GM23338 (cell line): ENCODE results near the gene HINT2. TPM values are rescaled to one million over a fixed set of nuclear protein-coding genes. Genes with fewer than 3 reads are reported as not detected.

Experiments
- ATAC-seq: fragments of 200-7000 bp; cut with Tn5 transposase; 3 replicates; pipeline ENCODE4 v1.9.1; 2020
- DNase-seq: peaks from one replicate; pipeline ENCODE4 v3.0.0-alpha.2; 2015; ENCODE audit warnings: low spot score
- H2AFZ ChIP-seq: fragments of 200-600 bp; sonication (generic); 2 replicates; pipeline ENCODE4 v1.8.0; 2016; ENCODE audit warnings: antibody characterized with exemption, mild to moderate bottlenecking, moderate library complexity
- H3F3A ChIP-seq: fragments of 200-600 bp; sonication (generic); replicated peaks from 2 replicates; pipeline ENCODE4 v1.8.0; 2017; ENCODE audit warnings: antibody characterized with exemption, mixed run types, low read depth
- H3K27ac ChIP-seq: fragments of 200-600 bp; sonication (generic); 2 replicates; pipeline ENCODE4 v1.6.1; 2016; ENCODE audit warnings: low read depth
- H3K27me3 ChIP-seq: fragments of 200-600 bp; sonication (generic); 2 replicates; pipeline ENCODE4 v1.8.0; 2016; ENCODE audit warnings: mild to moderate bottlenecking, mixed run types, moderate library complexity; ENCODE audit not compliant: insufficient read depth
- H3K36me3 ChIP-seq: fragments of 200-600 bp; sonication (generic); 2 replicates; pipeline ENCODE4 v1.8.0; 2016; ENCODE audit warnings: mild to moderate bottlenecking; ENCODE audit not compliant: insufficient read depth
- H3K4me1 ChIP-seq: fragments of 200-600 bp; sonication (generic); 2 replicates; pipeline ENCODE4 v1.8.0; 2016; ENCODE audit warnings: mild to moderate bottlenecking, moderate library complexity; ENCODE audit not compliant: insufficient read depth
- H3K4me2 ChIP-seq: fragments of 200-600 bp; sonication (generic); 2 replicates; pipeline ENCODE4 v1.7.1; 2017; ENCODE audit warnings: mixed run types
- H3K4me3 ChIP-seq: fragments of 200-600 bp; sonication (generic); 2 replicates; pipeline ENCODE4 v1.6.1; 2016; ENCODE audit warnings: mixed run types
- H3K79me2 ChIP-seq: fragments of 200-600 bp; sonication (generic); replicated peaks from 2 replicates; pipeline ENCODE4 v1.8.0; 2017; ENCODE audit warnings: mild to moderate bottlenecking; ENCODE audit not compliant: insufficient read depth
- H3K9me2 ChIP-seq: fragments of 200-600 bp; sonication (generic); 2 replicates; pipeline ENCODE4 v1.8.0; 2017; ENCODE audit not compliant: insufficient read depth
- H4K20me1 ChIP-seq: fragments of 200-600 bp; sonication (generic); replicated peaks from 2 replicates; pipeline ENCODE4 v1.8.0; 2017; ENCODE audit warnings: mild to moderate bottlenecking; ENCODE audit not compliant: insufficient read depth
- H3K27ac Mint-ChIP-seq: 2 replicates; pipeline ENCODE4 v1.8.0; 2020; ENCODE audit warnings: inconsistent platforms, mild to moderate bottlenecking, moderate library complexity, mixed read lengths
- H3K27me3 Mint-ChIP-seq: 3 replicates; pipeline ENCODE4 v1.8.0; 2022; ENCODE audit warnings: low read depth, mild to moderate bottlenecking, moderate library complexity, mixed read lengths, inconsistent platforms; ENCODE audit not compliant: insufficient read depth, poor library complexity
- H3K36me3 Mint-ChIP-seq: 3 replicates; pipeline ENCODE4 v1.8.0; 2021; ENCODE audit warnings: low read depth, mild to moderate bottlenecking, inconsistent platforms, moderate library complexity, mixed read lengths
- H3K4me1 Mint-ChIP-seq: 3 replicates; pipeline ENCODE4 v1.8.0; 2020; ENCODE audit warnings: mild to moderate bottlenecking, inconsistent platforms, mixed read lengths
- H3K4me3 Mint-ChIP-seq: 3 replicates; pipeline ENCODE4 v1.8.0; 2021; ENCODE audit warnings: moderate library complexity, mild to moderate bottlenecking, inconsistent platforms, mixed read lengths
- H3K9me3 Mint-ChIP-seq: 3 replicates; pipeline ENCODE4 v1.8.0; 2020; ENCODE audit warnings: moderate library complexity, mild to moderate bottlenecking, inconsistent platforms, mixed read lengths
- CREB1 ChIP-seq: fragments of 250-450 bp; sonication (Bioruptor Pico); IDR thresholded peaks from 2 replicates; pipeline ENCODE4 v1.5.0; 2020; ENCODE audit warnings: low read depth, mild to moderate bottlenecking, moderate library complexity
- EZH2 ChIP-seq: fragments of 200-600 bp; sonication (generic); IDR thresholded peaks from one replicate; pipeline ENCODE4 v1.8.0; 2017; ENCODE audit warnings: antibody characterized with exemption, mild to moderate bottlenecking, low read depth; ENCODE audit not compliant: unreplicated experiment
- EZH2phosphoT487 ChIP-seq: fragments of 200-600 bp; sonication (generic); IDR thresholded peaks from one replicate; pipeline ENCODE4 v1.8.1; 2018; ENCODE audit warnings: antibody characterized with exemption; ENCODE audit not compliant: unreplicated experiment
- JUNB ChIP-seq: IDR thresholded peaks from one replicate; pipeline ENCODE4 v1.6.1; 2016; ENCODE audit warnings: antibody characterized with exemption; ENCODE audit not compliant: unreplicated experiment
- NANOG ChIP-seq: IDR thresholded peaks from 2 replicates; pipeline ENCODE4 v1.6.1; 2016; ENCODE audit warnings: antibody characterized with exemption, borderline replicate concordance
- POLR2AphosphoS5 ChIP-seq: IDR thresholded peaks from 2 replicates; pipeline ENCODE4 v1.6.1; 2016; ENCODE audit warnings: antibody characterized with exemption, low read depth
- ZNF114 ChIP-seq: fragments of 250-450 bp; sonication (Bioruptor Pico); IDR thresholded peaks from 2 replicates; pipeline ENCODE4 v1.5.0; 2020; ENCODE audit warnings: mild to moderate bottlenecking, moderate library complexity
- ZNF331 ChIP-seq: fragments of 250-450 bp; sonication (Bioruptor Pico); IDR thresholded peaks from 2 replicates; pipeline ENCODE4 v1.5.0; 2020; ENCODE audit warnings: low read depth, mild to moderate bottlenecking, moderate library complexity
- polyA plus RNA-seq: library from polyadenylated mRNA; unstranded; fragments of >200 nt; fragmentation: Nextera tagmentation; extraction: Ambion mirVana; gene quantifications from 2 replicates; pipeline ENCODE4 v1.2.1, GENCODE V29; 2016
- total RNA-seq: library from RNA; depleted of rRNA; stranded (reverse); fragments of >200 nt; shearing (Covaris generic); gene quantifications from 2 replicates; pipeline ENCODE4 v1.2.3, GENCODE V29; 2014
- TF ChIP-seq, protein P1 (sequence below): IDR thresholded peaks from one replicate; pipeline ENCODE4 v1.6.1; 2018; ENCODE audit warnings: antibody characterized with exemption; ENCODE audit not compliant: unreplicated experiment
- TF ChIP-seq, protein P2 (sequence below), 2 experiments: fragments of 200-600 bp in 1 of 2; sonication (generic) in 1 of 2; conservative IDR thresholded peaks; 2 replicates each; pipeline versions ENCODE4 v1.5.1 to v1.6.1; 2016 to 2017; ENCODE audit warnings: antibody characterized with exemption in 2 of 2, low read depth in 2 of 2, mild to moderate bottlenecking in 2 of 2, moderate library complexity in 1 of 2
- TF ChIP-seq, protein P3 (sequence below): IDR thresholded peaks from 2 replicates; pipeline ENCODE4 v1.6.1; 2016; ENCODE audit warnings: antibody characterized with exemption

Gene HINT2
- total and polyA plus RNA-seq, 2 experiments from 2014 or later = 20.9 to 69.9 TPM

DNA sequence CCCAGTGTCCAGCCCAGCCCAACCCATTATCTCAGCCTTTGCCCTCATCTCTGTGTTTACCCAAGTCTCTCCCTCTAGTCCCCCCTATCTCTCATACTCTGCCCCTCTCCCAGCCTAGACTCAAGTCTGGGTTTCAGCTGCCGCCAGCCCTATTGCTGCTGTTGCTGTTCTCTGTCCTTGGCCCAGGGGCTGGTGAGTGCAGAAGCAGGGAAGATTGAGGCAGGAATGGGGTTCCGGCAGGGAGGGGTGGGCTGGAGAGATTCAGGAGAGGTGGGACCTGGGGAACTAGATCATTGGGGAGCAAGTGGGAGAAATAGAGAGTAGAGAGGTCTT, 14.9 kb upstream of the HINT2 start (continued):
- TF ChIP-seq, protein P1, sequence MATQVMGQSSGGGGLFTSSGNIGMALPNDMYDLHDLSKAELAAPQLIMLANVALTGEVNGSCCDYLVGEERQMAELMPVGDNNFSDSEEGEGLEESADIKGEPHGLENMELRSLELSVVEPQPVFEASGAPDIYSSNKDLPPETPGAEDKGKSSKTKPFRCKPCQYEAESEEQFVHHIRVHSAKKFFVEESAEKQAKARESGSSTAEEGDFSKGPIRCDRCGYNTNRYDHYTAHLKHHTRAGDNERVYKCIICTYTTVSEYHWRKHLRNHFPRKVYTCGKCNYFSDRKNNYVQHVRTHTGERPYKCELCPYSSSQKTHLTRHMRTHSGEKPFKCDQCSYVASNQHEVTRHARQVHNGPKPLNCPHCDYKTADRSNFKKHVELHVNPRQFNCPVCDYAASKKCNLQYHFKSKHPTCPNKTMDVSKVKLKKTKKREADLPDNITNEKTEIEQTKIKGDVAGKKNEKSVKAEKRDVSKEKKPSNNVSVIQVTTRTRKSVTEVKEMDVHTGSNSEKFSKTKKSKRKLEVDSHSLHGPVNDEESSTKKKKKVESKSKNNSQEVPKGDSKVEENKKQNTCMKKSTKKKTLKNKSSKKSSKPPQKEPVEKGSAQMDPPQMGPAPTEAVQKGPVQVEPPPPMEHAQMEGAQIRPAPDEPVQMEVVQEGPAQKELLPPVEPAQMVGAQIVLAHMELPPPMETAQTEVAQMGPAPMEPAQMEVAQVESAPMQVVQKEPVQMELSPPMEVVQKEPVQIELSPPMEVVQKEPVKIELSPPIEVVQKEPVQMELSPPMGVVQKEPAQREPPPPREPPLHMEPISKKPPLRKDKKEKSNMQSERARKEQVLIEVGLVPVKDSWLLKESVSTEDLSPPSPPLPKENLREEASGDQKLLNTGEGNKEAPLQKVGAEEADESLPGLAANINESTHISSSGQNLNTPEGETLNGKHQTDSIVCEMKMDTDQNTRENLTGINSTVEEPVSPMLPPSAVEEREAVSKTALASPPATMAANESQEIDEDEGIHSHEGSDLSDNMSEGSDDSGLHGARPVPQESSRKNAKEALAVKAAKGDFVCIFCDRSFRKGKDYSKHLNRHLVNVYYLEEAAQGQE = no peak
- TF ChIP-seq POLR2AphosphoS5 (no peak), JUNB (no peak)

DNA sequence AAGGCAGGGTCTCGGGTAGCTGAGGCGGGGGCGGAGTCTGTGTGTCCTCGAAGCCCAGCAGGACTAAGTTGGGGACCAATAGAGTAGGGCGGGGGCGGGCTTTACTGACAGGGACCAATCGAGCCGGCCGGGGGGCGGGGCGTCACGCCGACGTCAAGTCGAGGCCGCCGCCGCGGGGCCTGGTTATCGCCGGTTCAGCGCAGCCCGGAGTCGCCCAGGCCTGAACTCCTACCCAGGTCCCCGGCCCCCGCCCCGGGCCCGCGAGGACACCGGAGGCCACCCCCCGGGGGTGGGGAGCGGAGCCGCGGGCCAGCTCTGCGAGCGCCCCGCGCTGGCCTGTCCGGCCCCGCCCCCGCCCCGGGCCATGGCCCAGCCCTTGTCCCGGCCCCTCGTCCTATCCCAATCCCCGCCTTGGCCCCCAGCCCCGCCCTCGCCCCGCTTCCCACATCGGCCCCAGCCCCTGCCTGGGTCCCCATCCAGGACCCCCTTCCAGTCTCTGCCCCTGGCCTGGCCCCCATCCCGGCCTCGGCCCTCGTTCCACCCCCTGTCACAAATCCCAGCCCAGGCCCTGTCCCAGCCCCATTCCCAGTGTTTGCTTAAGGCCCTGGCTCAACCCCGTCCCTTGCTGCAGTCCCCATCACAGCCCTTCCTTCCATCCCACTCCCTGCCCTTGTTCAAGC, 14.4 kb upstream of the HINT2 start, which contains the start of gene TMEM8B:
Gene TMEM8B (plus strand): TSS at position 145 of the 680 bp plus-strand sequence. CDS start 220 bp downstream, at position 365.
- ATAC-seq (peak; percentile 90), DNase-seq (peak; percentile 100)
- Histone ChIP-seq H3K4me3 (peak within 1 kb of the TSS; percentile 88), H3F3A (0 out of 2 replicates have a peak, but pooled peaks cover 6% of the 10 kb centered on the region), H3K36me3 (no peaks in the 10 kb centered on the region), H3K9me2 (no peaks in the 10 kb centered on the region), H3K27me3 (no peaks in the 10 kb centered on the region), H3K79me2 (no peaks in the 10 kb centered on the region), H3K27ac (peak within 1 kb of the TSS; percentile 95), H3K4me1 (peaks cover 9% of the 10 kb centered on the region; the same call in 1 of the 2 replicates), H3K4me2 (peak within 1 kb of the TSS; percentile 99), H2AFZ (peak within 1 kb of the TSS; percentile 100), H4K20me1 (no peaks in the 10 kb centered on the region)
- TF ChIP-seq EZH2 (no peak), CREB1 (CRISPR knock-in tag) (peak; percentile 86)
- no peaks in the 10 kb centered on the region for H3K36me3 Mint-ChIP-seq
- H3K4me3 Mint-ChIP-seq = peak within 1 kb of the TSS; percentile 85
- H3K27ac Mint-ChIP-seq = peak within 1 kb of the TSS; percentile 87
- peaks cover 11% of the 10 kb centered on the region for H3K27me3 Mint-ChIP-seq
- H3K9me3 Mint-ChIP-seq = no peaks in the 10 kb centered on the region; the same call in 2 of the 3 replicates
- peaks cover 27% of the 10 kb centered on the region for H3K4me1 Mint-ChIP-seq

DNA sequence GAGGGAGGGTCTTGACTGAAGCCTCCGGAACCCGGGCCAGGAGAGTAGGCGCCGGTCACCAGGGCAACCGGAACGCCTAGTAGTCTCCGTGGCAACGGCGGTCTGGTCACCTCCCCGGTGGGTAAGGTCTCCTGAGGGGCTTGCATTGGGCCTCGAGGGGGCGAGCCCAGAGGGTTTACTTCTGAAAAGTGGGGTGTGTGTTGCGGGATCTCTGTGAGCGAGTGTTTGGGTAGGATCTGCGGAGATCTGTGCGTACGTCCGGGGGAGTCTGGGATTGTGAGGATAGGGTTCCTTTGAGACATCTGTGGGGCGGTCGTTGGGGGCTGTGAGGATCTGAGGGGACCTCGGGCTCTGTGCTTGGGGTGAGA, 13.9 kb upstream of the HINT2 start, which contains the start of gene FAM221B:
Gene FAM221B (minus strand): TSS at position 17 of the 368 bp plus-strand sequence. CDS start 2,571 bp downstream, outside the sequence.
- peak; percentile 58 for ATAC-seq
- TF ChIP-seq EZH2 = no peak
- TF ChIP-seq, protein P2, sequence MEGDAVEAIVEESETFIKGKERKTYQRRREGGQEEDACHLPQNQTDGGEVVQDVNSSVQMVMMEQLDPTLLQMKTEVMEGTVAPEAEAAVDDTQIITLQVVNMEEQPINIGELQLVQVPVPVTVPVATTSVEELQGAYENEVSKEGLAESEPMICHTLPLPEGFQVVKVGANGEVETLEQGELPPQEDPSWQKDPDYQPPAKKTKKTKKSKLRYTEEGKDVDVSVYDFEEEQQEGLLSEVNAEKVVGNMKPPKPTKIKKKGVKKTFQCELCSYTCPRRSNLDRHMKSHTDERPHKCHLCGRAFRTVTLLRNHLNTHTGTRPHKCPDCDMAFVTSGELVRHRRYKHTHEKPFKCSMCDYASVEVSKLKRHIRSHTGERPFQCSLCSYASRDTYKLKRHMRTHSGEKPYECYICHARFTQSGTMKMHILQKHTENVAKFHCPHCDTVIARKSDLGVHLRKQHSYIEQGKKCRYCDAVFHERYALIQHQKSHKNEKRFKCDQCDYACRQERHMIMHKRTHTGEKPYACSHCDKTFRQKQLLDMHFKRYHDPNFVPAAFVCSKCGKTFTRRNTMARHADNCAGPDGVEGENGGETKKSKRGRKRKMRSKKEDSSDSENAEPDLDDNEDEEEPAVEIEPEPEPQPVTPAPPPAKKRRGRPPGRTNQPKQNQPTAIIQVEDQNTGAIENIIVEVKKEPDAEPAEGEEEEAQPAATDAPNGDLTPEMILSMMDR (conservative IDR thresholded peaks at IDR 0.05; ENCODE audit: low read depth in 2 of 2) = no peak
- TF ChIP-seq ZNF331 (CRISPR knock-in tag) = no peak
- TF ChIP-seq JUNB = no peak
- no peak for TF ChIP-seq ZNF114 (CRISPR knock-in tag)
- TF ChIP-seq, protein P3, sequence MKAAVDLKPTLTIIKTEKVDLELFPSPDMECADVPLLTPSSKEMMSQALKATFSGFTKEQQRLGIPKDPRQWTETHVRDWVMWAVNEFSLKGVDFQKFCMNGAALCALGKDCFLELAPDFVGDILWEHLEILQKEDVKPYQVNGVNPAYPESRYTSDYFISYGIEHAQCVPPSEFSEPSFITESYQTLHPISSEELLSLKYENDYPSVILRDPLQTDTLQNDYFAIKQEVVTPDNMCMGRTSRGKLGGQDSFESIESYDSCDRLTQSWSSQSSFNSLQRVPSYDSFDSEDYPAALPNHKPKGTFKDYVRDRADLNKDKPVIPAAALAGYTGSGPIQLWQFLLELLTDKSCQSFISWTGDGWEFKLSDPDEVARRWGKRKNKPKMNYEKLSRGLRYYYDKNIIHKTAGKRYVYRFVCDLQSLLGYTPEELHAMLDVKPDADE = no peak
- TF ChIP-seq, protein P1 = no peak
- no peak for TF ChIP-seq NANOG
- no peak for TF ChIP-seq CREB1 (CRISPR knock-in tag)
- no peak for TF ChIP-seq EZH2phosphoT487

More for the DNA sequence above, 13.9 kb upstream of the HINT2 start, which contains the start of gene FAM221B:
- Histone ChIP-seq H3K4me2 (peak within 1 kb of the TSS; percentile 99), H4K20me1 (no peaks in the 10 kb centered on the region), H2AFZ (peak within 1 kb of the TSS; percentile 100), H3K79me2 (no peaks in the 10 kb centered on the region), H3K4me3 (peak within 1 kb of the TSS; percentile 88), H3K9me2 (no peaks in the 10 kb centered on the region), H3K27ac (peak within 1 kb of the TSS; percentile 95), H3K36me3 (no peaks in the 10 kb centered on the region), H3K27me3 (no peaks in the 10 kb centered on the region), H3K4me1 (peaks cover 15% of the 10 kb centered on the region), H3F3A (0 out of 2 replicates have a peak, but pooled peaks cover 6% of the 10 kb centered on the region)
- DNase-seq = peak; percentile 93
- Mint-ChIP-seq H3K4me3 (peak within 1 kb of the TSS; percentile 85), H3K27me3 (peaks cover 11% of the 10 kb centered on the region), H3K9me3 (no peaks in the 10 kb centered on the region; the same call in 2 of the 3 replicates), H3K27ac (peak within 1 kb of the TSS; percentile 87), H3K4me1 (peaks cover 25% of the 10 kb centered on the region), H3K36me3 (no peaks in the 10 kb centered on the region)
